Measurements from ENCODE around the gene LPP. TPM values are rescaled to one million over a fixed set of nuclear protein-coding genes. Genes with fewer than 3 reads are reported as not detected.

The LPP gene
- total RNA-seq, 1 donor from 2014 or later, result 54.9 TPM

- intact Hi-C loops (cut with micrococcal nuclease), result no loop called here
Observed at GRCh38 chr3:188452158-188452772, 298.3 kb downstream of the LPP start.

GRCh38 chr3:188453431-188454384, 299.8 kb downstream of the LPP start:
- intact Hi-C loops (cut with micrococcal nuclease), result no loop called here

DNA sequence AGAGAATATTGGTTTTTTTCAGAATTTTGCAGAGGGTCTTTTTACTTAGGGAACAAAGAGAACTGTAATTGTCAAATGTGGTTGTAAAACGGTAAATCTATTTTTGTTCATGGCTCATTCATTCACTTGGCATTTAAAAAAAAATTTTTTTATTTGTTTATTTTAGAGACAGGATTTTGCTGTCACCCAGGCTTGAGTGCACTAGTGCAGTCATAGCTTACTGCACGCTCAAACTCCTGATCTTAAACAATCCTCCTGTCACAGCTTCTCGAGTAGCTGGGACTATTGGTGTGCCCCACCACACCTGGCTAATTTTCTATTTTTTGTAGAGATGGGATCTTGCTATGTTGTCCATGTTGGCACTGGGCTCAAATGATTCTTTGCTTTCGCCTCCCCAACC, 301.8 kb downstream of the LPP start:
- intact Hi-C loops (cut with micrococcal nuclease), result no loop called here

GRCh38 chr3:188458756-188459155, 304.8 kb downstream of the LPP start:
- intact Hi-C loops (cut with micrococcal nuclease), result no loop called here

GRCh38 chr3:188465311-188465710, 311.4 kb downstream of the LPP start:
- intact Hi-C loops (cut with micrococcal nuclease), result no loop called here

GRCh38 chr3:188468196-188468595, 314.2 kb downstream of the LPP start:
- intact Hi-C loops (cut with micrococcal nuclease), result no loop called here

DNA sequence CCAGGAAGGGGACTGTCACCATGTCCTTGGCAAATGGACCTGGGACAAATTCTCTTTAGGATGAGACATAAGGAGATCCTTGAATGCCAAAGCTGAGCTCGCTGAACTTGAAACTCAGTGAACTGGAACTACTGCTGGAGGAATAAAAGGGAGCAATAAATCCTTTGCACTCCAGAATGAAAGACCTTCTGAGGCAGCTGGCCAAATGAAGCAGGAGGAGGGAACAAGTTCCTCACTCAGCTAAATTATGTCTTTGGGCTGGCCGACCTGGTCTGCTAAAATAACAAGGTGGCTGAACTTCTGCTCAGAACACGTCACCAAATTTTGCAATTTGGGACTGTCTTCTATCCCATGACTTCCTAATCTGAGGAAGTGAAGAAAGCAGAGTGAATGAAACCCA, 314.7 kb downstream of the LPP start:
- intact Hi-C loops (cut with micrococcal nuclease), result no loop called here

DNA sequence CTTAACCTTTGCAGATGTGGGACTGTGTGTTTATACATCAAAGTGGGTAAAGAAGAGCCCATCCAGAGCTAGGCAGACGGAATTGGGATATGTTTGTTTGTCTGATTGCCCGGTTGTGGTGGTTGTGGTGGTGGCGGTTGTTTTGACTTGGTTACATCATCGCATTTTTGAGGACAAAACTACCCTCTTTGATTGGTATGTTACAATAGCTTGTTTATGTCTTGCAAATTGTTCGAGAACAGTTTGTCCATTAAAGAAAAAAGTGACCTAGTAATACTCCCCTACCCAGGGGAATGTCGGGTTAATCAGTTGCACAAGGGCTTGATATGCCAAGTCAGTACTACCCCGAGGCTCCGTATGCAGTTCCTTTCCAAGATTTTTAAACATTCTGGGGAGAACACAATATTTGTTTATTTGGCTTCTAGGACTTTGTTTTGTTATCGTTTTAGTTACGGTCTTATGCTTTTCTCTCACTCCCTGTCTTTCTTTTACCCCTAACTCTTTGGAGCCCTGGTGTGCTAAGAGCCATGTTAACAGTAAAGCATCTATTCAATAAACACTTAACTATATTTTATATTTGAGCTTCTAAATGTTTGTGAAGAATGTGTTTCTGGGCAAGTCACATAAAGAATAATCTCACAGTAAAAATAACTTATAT, 315.4 kb downstream of the LPP start:
- intact Hi-C loops (cut with micrococcal nuclease), result no loop called here

GRCh38 chr3:188470508-188471130, 316.7 kb downstream of the LPP start:
- intact Hi-C loops (cut with micrococcal nuclease), result no loop called here

DNA sequence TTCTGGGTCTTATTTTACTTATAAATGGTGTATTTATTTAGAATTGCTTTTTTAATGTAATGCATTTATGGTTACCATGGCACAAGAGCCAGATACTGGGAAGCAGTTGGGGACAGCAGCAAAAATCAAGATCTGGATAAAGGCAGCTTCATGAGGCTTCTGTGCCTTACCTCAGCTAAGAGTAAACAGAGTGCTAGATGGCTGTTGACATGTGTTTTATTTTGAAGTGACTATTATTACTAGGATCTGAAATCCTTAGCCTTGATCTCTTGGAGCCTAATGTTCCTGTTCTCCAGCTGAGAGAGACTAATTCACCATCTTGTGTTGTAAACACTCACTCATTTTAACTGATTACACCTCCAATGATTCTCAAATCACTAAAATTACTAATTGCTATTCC, 317.8 kb downstream of the LPP start:
- intact Hi-C loops (cut with micrococcal nuclease), result no loop called here

DNA sequence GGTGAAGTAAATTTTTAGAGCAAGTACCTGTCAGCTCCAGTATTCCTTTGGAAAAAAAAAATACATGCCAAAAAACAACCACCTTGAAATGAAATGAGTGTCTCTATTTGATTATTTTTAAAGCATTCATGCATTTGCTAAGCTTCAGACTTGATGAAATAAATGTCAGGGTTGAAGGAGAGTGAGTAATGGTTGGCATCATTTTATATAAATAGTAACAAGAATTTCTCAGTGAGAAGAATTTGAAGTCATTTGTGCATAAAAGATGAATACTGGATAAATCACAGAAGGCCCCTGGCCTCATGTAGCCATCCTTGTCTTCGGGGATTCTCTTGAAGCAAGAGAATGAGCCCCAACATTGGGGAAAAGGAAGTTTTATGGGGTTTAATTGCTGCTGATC, 318.4 kb downstream of the LPP start:
- intact Hi-C loops (cut with micrococcal nuclease), result no loop called here

DNA sequence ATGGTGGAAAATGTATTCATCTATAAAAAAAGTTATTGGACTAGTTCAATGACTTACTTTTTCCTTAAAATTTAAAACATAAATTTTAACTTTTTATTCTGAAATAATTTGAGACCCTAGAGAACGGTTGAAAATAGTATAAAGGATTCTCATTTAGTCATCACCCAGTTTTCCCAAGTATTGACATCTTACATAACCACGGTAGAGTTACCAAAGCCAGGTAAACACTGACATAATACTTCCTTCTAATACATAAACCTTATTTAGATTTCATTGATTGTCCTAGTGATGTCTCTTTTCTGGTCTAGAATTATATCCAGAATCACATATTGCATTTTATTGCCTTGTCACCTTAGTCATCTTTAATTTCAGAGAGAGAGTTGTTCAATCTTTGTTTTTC, 319.1 kb downstream of the LPP start:
- intact Hi-C loops (cut with micrococcal nuclease), result no loop called here

- intact Hi-C loops (cut with micrococcal nuclease), result no loop called here
Observed at GRCh38 chr3:188473591-188474288, 319.8 kb downstream of the LPP start.

DNA sequence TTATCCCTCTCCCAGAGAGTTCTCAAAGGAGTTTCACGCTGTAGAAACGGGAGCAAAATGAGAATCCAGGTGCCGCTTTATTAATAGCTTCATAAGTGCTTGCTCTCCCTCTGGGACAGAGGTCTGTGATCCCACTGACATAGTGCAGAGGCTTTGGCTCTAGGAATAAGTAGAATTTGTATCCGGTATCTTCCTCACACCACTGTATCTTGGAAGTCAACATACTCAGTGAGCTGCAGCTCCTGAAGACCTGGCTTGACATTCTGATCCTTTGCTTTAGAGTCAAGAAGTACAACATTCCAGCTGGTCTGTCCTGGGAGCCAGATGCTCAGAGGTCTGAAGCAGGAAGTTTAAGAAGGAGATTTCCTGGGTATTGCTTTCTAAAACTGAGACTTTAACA, 323.0 kb downstream of the LPP start:
- intact Hi-C loops (cut with micrococcal nuclease), result no loop called here

DNA sequence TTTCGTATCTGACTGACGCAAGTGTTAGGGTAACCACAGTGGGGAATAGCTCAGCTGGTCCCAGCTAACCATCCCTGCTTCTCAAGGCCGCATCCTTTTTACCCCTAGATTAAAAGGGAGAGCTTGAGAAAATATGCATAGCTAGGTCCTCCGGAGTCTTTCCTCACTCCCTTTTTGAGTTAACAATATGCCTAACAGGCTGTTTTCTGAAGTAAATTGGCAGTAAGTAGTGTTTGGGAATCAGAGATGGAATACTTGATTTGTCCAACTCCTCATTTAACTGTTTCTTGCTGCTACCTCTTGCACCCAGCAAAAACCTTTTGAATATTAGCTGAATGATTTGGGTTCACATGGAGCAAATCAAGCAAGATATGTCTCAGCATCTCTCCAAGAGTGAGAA, 326.1 kb downstream of the LPP start:
- intact Hi-C loops (cut with micrococcal nuclease), result no loop called here

- intact Hi-C loops (cut with micrococcal nuclease), result no loop called here
Observed at GRCh38 chr3:188482929-188483328, 329.0 kb downstream of the LPP start.

- intact Hi-C loops (cut with micrococcal nuclease), result no loop called here
Observed at GRCh38 chr3:188486126-188486525, 332.2 kb downstream of the LPP start.

- intact Hi-C loops (cut with micrococcal nuclease), result no loop called here
Observed at GRCh38 chr3:188486952-188487351, 333.0 kb downstream of the LPP start.

- intact Hi-C loops (cut with micrococcal nuclease), result no loop called here
Observed at GRCh38 chr3:188487652-188488051, 333.7 kb downstream of the LPP start.

GRCh38 chr3:188488801-188489200, 334.8 kb downstream of the LPP start:
- intact Hi-C loops (cut with micrococcal nuclease), result no loop called here
